Posterior cingulate gyrus (tissue), 11 donors: ENCODE data around the gene CD79A.

Source experiments
- DNase-seq, 10 donors: peaks; one replicate each; pipeline versions ENCODE4 v3.0.0 to v3.0.0-alpha.2; 2020 to 2021; ENCODE audit warnings: mixed read lengths in 3 of 10
- intact Hi-C: fragments of 100-400 bp; cut with DNase I; formaldehyde crosslinking; loops from one replicate; pipeline ENCODE4 v1.15.1; 2023

Gene CD79A

GRCh38 chr19:41882568-41883462 lies 5.7 kb downstream of the CD79A start, which contains the start of gene ARHGEF1:
Gene ARHGEF1, plus strand, starts transcription at chr19:41883184. Its CDS starts 4,899 bp downstream, at chr19:41888083.
- peak in 1 of 10 donors; percentile 39 for DNase-seq
- intact Hi-C loops, result no loop called here

- intact Hi-C loops, result no loop called here
- no peak for DNase-seq
These were observed 6.4 kb downstream of the CD79A start for GRCh38 chr19:41883463-41883820.

GRCh38 chr19:41883821-41884733 lies 7.0 kb downstream of the CD79A start:
- intact Hi-C loops, result loop anchor here (1.0 kb wide), 1 partner anchor 24 kb away; the partner anchor contains the start of gene RPS19
- peak; percentile 90 to 100 (median 96) for DNase-seq

GRCh38 chr19:41886761-41887710 lies 10.0 kb downstream of the CD79A start:
- DNase-seq, result no peak
- intact Hi-C loops, result no loop called here

- intact Hi-C loops, result no loop called here
- DNase-seq, result peak in 6 of 10 donors; percentile 26 to 94 (median 53)
These were observed 10.8 kb downstream of the CD79A start for GRCh38 chr19:41887711-41888382.

GRCh38 chr19:41888926-41889325 lies 11.8 kb downstream of the CD79A start:
- DNase-seq, result no peak
- intact Hi-C loops, result no loop called here

- intact Hi-C loops, result no loop called here
- DNase-seq, result no peak
These were observed 12.8 kb downstream of the CD79A start for GRCh38 chr19:41889896-41890295.

GRCh38 chr19:41890936-41891335 lies 13.9 kb downstream of the CD79A start:
- intact Hi-C loops, result no loop called here
- no peak for DNase-seq

GRCh38 chr19:41892173-41892902 lies 15.3 kb downstream of the CD79A start:
- DNase-seq, result no peak
- intact Hi-C loops, result no loop called here

- no peak for DNase-seq
- intact Hi-C loops, result no loop called here
These were observed 16.8 kb downstream of the CD79A start for GRCh38 chr19:41893899-41894298.

- no peak for DNase-seq
- intact Hi-C loops, result no loop called here
These were observed 17.3 kb downstream of the CD79A start for GRCh38 chr19:41894350-41894749.

GRCh38 chr19:41895745-41896580 lies 18.9 kb downstream of the CD79A start:
- DNase-seq, result no peak
- intact Hi-C loops, result no loop called here

- no peak for DNase-seq
- intact Hi-C loops, result no loop called here
These were observed 19.5 kb downstream of the CD79A start for GRCh38 chr19:41896581-41896942.

- intact Hi-C loops, result no loop called here
These were observed 20.1 kb downstream of the CD79A start for GRCh38 chr19:41897181-41897580.

GRCh38 chr19:41897820-41898219 lies 20.7 kb downstream of the CD79A start:
- DNase-seq, result no peak
- intact Hi-C loops, result no loop called here

More at GRCh38 chr19:41897181-41897580, 20.1 kb downstream of the CD79A start:
- no peak for DNase-seq

- no peak for DNase-seq
- intact Hi-C loops, result no loop called here
These were observed 21.2 kb downstream of the CD79A start for GRCh38 chr19:41898235-41898634.

GRCh38 chr19:41901707-41902360 lies 24.8 kb downstream of the CD79A start:
- no peak for DNase-seq
- intact Hi-C loops, result no loop called here
